CD1c-positive myeloid dendritic cell (primary cell): ENCODE results near the gene ALOX15B.

Source experiments
- DNase-seq: peaks from one replicate; pipeline ENCODE4 v3.0.0-alpha.2; 2016; ENCODE audit errors: extremely low spot score

Gene ALOX15B, protein sequence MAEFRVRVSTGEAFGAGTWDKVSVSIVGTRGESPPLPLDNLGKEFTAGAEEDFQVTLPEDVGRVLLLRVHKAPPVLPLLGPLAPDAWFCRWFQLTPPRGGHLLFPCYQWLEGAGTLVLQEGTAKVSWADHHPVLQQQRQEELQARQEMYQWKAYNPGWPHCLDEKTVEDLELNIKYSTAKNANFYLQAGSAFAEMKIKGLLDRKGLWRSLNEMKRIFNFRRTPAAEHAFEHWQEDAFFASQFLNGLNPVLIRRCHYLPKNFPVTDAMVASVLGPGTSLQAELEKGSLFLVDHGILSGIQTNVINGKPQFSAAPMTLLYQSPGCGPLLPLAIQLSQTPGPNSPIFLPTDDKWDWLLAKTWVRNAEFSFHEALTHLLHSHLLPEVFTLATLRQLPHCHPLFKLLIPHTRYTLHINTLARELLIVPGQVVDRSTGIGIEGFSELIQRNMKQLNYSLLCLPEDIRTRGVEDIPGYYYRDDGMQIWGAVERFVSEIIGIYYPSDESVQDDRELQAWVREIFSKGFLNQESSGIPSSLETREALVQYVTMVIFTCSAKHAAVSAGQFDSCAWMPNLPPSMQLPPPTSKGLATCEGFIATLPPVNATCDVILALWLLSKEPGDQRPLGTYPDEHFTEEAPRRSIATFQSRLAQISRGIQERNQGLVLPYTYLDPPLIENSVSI

DNA sequence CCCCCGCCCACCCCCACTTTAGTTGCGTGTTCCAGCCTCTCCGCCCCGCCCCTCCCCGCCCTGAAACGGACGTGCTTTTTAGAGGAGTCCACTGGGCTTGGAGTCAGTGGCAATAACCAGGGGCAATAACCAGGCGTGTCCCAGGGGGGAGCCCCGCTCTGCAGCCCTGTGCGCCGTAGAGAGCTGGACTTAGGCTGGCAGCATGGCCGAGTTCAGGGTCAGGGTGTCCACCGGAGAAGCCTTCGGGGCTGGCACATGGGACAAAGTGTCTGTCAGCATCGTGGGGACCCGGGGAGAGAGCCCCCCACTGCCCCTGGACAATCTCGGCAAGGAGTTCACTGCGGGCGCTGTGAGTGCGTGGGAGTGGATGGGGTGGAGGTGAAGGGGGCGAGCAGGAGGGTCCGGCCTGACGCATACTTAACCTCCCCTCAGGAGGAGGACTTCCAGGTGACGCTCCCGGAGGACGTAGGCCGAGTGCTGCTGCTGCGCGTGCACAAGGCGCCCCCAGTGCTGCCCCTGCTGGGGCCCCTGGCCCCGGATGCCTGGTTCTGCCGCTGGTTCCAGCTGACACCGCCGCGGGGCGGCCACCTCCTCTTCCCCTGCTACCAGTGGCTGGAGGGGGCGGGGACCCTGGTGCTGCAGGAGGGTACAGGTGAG, at the start of gene ALOX15B:
ALOX15B (plus strand) TSS at position 106 of the 657 bp plus-strand sequence; CDS start at position 203, 97 bp downstream.
- DNase-seq, result peak; percentile 39

DNA sequence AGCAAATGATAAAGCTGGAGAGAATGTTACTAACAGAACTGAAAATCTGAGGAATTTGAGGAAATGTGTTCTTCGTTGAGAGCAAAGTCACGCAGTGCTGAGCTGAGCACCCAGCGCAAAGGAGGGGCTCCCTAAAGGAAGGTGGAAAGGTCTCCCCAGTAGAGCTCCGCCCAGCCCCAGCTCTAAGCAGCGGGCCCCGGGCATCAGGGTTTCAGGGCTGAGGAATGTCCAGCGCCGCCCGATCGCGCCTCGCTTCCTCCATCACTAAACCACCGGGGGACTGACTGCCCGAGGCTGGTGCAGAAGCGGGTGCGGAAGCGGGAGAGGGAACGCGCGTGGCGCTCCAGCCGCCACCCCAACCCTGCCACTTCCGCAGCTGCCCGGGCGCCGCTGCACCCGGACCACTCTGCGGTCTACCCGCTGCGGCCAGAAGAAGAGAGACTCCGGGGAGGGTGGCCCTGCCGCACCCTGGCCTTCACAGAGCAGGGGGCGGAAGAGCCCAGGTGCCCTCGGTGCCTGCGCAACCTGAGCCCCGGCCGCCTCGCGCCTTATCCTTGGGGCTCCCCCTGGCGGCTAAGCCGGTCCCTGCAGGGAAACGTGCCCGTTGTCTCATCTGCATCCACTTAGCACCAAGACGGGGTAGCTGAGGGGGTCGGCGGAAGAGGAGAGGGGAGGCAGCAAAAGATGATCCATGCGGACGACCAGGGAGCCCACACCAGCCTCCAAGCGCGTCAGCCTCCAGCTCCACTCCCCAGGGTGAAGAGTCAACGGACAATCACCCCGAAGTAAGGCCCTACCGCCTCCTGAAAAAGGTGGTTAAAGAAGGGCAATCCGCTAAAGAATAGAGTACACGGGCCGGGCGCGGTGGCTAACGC, 48.8 kb upstream of the ALOX15B start:
- peak; percentile 87 for DNase-seq

GRCh38 chr17:7992516-7992915, 46.3 kb upstream of the ALOX15B start:
- no peak for DNase-seq

DNA sequence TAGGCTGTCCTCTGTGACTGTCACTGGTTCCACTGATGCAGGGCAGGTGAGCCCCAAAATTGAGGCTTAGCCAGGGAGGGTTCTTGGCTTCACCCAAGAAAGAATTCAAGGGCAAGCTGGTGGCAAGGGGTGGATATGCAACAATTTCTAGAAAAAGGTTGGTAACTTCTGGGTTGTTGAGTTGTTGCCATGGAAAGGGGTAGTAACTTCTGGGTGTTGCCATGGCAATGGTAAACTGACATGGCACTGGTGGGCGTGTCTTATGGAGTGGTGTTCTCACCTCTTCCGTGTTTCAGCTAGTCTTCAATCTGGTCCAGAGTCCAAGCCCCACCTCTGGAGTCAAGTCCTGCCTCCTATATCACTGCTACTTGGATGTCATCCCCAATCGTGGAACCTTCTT, 45.9 kb upstream of the ALOX15B start:
- peak; percentile 61 for DNase-seq

- DNase-seq, result no peak
These were observed 44.8 kb upstream of the ALOX15B start for GRCh38 chr17:7993972-7994589.

GRCh38 chr17:7995724-7996123, 43.1 kb upstream of the ALOX15B start:
- DNase-seq, result no peak

DNA sequence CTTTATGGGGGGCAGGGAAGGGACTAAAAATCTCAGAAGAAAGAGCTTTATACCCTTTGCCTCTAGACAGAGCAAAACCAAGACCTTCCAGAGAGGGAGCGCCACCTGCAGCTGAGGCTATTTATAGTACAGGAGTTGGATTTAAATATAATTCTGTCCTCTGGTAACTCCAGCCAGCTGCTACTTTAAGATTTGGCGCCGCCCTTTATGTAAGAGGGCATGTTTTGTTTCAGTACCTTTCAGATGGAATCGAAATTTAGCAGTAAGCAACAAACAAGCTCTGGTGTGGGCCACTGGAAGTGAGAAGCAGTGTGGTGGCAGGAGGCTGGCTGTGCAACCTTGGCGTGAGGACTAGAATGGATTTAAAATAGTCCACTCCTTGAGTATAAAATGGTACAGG, 41.7 kb upstream of the ALOX15B start:
- DNase-seq, result peak; percentile 20

GRCh38 chr17:8001976-8002720, 36.7 kb upstream of the ALOX15B start, which contains the start of gene GUCY2D:
GUCY2D (plus strand) TSS chr17:8002615; CDS start chr17:8003048, 433 bp downstream.
- DNase-seq, result peak; percentile 60

GRCh38 chr17:8002721-8003593, 35.9 kb upstream of the ALOX15B start:
- no peak for DNase-seq

DNA sequence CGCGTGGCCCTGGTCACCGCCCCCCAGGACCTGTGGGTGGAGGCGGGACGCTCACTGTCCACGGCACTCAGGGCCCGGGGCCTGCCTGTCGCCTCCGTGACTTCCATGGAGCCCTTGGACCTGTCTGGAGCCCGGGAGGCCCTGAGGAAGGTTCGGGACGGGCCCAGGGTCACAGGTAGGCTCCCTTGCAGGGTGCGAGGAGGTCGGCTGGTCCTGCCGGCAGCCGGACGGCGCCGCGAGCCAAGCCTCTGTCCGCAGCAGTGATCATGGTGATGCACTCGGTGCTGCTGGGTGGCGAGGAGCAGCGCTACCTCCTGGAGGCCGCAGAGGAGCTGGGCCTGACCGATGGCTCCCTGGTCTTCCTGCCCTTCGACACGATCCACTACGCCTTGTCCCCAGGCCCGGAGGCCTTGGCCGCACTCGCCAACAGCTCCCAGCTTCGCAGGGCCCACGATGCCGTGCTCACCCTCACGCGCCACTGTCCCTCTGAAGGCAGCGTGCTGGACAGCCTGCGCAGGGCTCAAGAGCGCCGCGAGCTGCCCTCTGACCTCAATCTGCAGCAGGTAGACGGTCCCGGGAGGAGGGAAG, 35.2 kb upstream of the ALOX15B start:
- DNase-seq, result no peak

DNA sequence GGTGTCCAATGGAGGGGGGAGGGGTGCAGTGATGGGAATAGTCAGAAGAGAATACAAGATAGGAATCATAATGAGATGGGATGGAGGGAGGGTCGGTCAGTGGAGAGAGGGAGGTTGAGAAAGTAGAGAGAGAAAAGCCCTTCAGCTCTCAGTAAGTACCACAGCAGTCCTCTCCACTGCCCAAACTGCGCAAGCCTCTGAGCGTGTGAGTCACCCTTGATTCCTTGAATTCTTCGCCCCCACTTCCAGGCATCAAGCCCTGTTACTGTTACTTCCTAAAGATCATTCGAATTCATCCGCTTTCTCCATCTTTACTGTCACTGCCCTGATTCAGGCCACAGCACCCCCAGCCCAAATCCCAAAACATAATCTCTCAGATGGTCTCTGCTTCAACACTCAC, 34.0 kb upstream of the ALOX15B start:
- peak; percentile 76 for DNase-seq

GRCh38 chr17:8005357-8005756, 33.5 kb upstream of the ALOX15B start:
- DNase-seq, result peak; percentile 40

GRCh38 chr17:8005967-8006730, 32.7 kb upstream of the ALOX15B start:
- DNase-seq, result no peak

DNA sequence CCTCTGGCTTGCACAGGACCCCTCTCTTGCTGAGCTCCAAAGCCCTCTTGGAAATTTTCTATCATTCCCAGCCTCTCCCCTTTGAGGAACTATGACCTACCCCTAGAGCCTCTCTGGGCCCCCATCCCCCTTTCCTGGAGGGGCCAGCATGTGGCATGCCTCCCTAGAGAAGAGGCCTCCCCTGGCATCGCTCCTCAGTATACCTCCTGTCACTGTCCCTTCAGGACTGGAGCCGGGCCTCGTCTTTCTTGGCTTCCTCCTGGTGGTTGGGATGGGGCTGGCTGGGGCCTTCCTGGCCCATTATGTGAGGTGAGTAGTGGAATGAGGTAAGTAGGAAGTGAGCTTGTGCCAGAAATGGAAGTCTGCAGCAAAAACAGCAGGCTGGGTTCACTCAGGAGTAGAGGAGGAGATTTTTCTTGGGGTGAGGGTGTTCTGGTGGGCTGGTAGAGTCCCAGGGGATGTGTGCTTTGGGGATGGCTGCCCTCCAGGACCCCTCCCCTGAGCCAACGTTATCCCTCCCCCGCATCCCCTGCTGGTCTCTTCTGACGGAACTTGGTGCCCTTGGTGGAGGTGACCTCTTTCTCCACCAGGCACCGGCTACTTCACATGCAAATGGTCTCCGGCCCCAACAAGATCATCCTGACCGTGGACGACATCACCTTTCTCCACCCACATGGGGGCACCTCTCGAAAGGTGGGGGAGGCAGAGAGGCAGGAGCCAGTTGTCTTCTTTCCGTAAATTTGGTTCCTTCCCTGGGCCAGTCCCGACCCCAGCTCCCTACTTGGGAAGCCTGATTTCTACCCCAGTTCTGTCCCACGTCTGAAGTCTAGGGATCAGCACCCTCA, 31.8 kb upstream of the ALOX15B start:
- DNase-seq, result no peak

DNA sequence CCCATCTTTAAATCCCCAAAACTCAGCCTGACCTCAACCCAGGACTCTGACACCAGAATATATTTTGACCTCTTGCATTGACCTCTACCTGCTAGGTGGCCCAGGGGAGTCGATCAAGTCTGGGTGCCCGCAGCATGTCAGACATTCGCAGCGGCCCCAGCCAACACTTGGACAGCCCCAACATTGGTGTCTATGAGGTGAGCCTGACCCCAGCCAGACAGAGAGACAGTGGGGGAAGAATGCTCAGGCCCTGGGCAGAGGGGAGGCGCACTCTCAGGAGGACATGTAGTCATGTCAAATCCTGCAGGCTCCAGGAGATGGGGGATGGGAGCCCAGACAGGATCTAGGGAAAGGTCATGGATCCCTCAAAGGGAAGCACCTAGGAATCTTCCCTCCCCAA, 31.0 kb upstream of the ALOX15B start:
- no peak for DNase-seq

DNA sequence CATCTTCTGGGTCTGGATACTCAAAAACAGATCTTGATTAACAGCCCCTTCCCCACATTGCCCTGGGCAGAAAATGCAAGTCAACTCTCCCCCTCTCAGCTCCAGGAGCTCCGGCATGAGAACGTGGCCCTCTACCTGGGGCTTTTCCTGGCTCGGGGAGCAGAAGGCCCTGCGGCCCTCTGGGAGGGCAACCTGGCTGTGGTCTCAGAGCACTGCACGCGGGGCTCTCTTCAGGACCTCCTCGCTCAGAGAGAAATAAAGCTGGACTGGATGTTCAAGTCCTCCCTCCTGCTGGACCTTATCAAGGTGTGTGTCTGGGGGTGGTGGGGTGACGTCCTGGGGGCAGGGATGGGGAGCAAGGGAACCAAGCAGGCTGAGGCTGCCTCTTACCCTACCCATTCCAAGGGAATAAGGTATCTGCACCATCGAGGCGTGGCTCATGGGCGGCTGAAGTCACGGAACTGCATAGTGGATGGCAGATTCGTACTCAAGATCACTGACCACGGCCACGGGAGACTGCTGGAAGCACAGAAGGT, 26.7 kb upstream of the ALOX15B start:
- DNase-seq, result no peak
